DND-41 (cell line): ENCODE results near the gene AP3D1.

ENCODE experiments used
- CTCF ChIP-seq: IDR thresholded peaks from 2 replicates; pipeline ENCODE4 v1.5.1; 2012; ENCODE audit warnings: borderline replicate concordance, low read length, moderate library complexity, mild to moderate bottlenecking; ENCODE audit not compliant: poor library complexity, severe bottlenecking; ENCODE audit errors: extremely low read depth
- EZH2 ChIP-seq: IDR thresholded peaks from 3 replicates; pipeline ENCODE4 v1.6.1; 2012; ENCODE audit warnings: borderline replicate concordance, low read depth, mild to moderate bottlenecking, moderate library complexity, low read length, inconsistent platforms; ENCODE audit not compliant: severe bottlenecking

GRCh38 chr19:2127758-2128157, 23.6 kb downstream of the AP3D1 start:
- TF ChIP-seq CTCF: no peak
- TF ChIP-seq EZH2: no peak
